ENCODE measurements around the gene CALML4.
"Not testable (repeated sequence)": the region's sequence is repeated elsewhere in the genome, so short reads cannot be mapped to it uniquely, and the experiment has no call there.

Gene CALML4

GRCh38 chr15:68172037-68172436 is 33.1 kb downstream of the CALML4 start:
- not testable (repeated sequence) for H3K4me3 ChIP-seq (ENCODE audit: low read depth, low read length); H3K36me3 ChIP-seq (ENCODE audit: insufficient read depth, low read length); H3K4me1 ChIP-seq (ENCODE audit: control insufficient read depth, insufficient read depth, low read length, unreplicated experiment); H3K27ac ChIP-seq (ENCODE audit: low read depth, low read length); H3K27me3 ChIP-seq (ENCODE audit: insufficient read depth, low read length); H3K79me2 ChIP-seq (ENCODE audit: control insufficient read depth, insufficient read depth, low read length, unreplicated experiment); H2AFZ ChIP-seq (ENCODE audit: low read length, unreplicated experiment)

- Histone ChIP-seq H3K4me3 (ENCODE audit: low read depth, low read length) (no peak overlapping the region), H2AFZ (ENCODE audit: low read length, unreplicated experiment) (no peak overlapping the region), H3K27me3 (ENCODE audit: insufficient read depth, low read length) (no peaks in the 10 kb centered on the region), H3K79me2 (ENCODE audit: control insufficient read depth, insufficient read depth, low read length, unreplicated experiment) (no peaks in the 10 kb centered on the region), H3K4me1 (ENCODE audit: control insufficient read depth, insufficient read depth, low read length, unreplicated experiment) (no peaks in the 10 kb centered on the region), H3K27ac (ENCODE audit: low read depth, low read length) (no peak overlapping the region), H3K36me3 (ENCODE audit: insufficient read depth, low read length) (peaks cover 3% of the 10 kb centered on the region; the same call in 1 of the 2 replicates)
Measured at GRCh38 chr15:68166847-68167246, 38.3 kb downstream of the CALML4 start.

- Histone ChIP-seq H3K79me2 (ENCODE audit: control insufficient read depth, insufficient read depth, low read length, unreplicated experiment) (no peaks in the 10 kb centered on the region), H3K27me3 (ENCODE audit: insufficient read depth, low read length) (no peaks in the 10 kb centered on the region), H3K36me3 (ENCODE audit: insufficient read depth, low read length) (peaks cover 17% of the 10 kb centered on the region), H3K4me1 (ENCODE audit: control insufficient read depth, insufficient read depth, low read length, unreplicated experiment) (no peaks in the 10 kb centered on the region), H2AFZ (ENCODE audit: low read length, unreplicated experiment) (no peak overlapping the region), H3K4me3 (ENCODE audit: low read depth, low read length) (no peak overlapping the region), H3K27ac (ENCODE audit: low read depth, low read length) (no peak overlapping the region)
Measured at GRCh38 chr15:68163191-68163590, 41.9 kb downstream of the CALML4 start.

- H3K27me3 ChIP-seq (ENCODE audit: insufficient read depth, low read length): no peaks in the 10 kb centered on the region
- no peaks in the 10 kb centered on the region for H3K4me1 ChIP-seq (ENCODE audit: control insufficient read depth, insufficient read depth, low read length, unreplicated experiment)
- H3K36me3 ChIP-seq (ENCODE audit: insufficient read depth, low read length): peaks cover 17% of the 10 kb centered on the region
- H3K79me2 ChIP-seq (ENCODE audit: control insufficient read depth, insufficient read depth, low read length, unreplicated experiment): no peaks in the 10 kb centered on the region
- H2AFZ ChIP-seq (ENCODE audit: low read length, unreplicated experiment): no peak overlapping the region
- no peak overlapping the region for H3K27ac ChIP-seq (ENCODE audit: low read depth, low read length)
- H3K4me3 ChIP-seq (ENCODE audit: low read depth, low read length): no peak overlapping the region
Measured at GRCh38 chr15:68158046-68158628, 47.0 kb downstream of the CALML4 start.

DNA sequence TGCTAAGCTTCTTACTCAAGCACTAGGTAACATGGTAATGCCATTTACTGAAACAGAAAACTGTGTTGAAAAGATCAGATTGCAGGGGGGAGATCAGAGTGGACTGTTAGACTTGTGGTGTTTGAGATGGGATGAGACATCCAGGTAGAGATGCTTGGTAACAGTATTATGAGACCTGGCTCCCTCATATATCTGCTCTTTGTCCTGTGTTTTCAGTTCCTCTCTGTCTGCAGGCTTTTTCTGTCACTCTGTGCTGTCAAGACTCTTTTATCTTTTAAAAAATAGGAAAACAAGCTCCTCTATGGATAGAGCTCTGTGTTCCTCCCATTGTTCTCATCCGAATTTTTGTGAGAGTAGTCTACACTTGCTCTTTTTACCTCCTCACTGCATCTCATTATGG is 48.1 kb downstream of the CALML4 start:
- Histone ChIP-seq H2AFZ (ENCODE audit: low read length, unreplicated experiment) (no peak overlapping the region), H3K79me2 (ENCODE audit: control insufficient read depth, insufficient read depth, low read length, unreplicated experiment) (no peaks in the 10 kb centered on the region), H3K4me1 (ENCODE audit: control insufficient read depth, insufficient read depth, low read length, unreplicated experiment) (peaks cover 5% of the 10 kb centered on the region), H3K4me3 (ENCODE audit: low read depth, low read length) (no peak overlapping the region), H3K27ac (ENCODE audit: low read depth, low read length) (no peak overlapping the region), H3K36me3 (ENCODE audit: insufficient read depth, low read length) (peaks cover 17% of the 10 kb centered on the region), H3K27me3 (ENCODE audit: insufficient read depth, low read length) (no peaks in the 10 kb centered on the region)

- H3K27me3 ChIP-seq (ENCODE audit: insufficient read depth, low read length): no peaks in the 10 kb centered on the region
- H3K27ac ChIP-seq (ENCODE audit: low read depth, low read length): no peak overlapping the region
- H2AFZ ChIP-seq (ENCODE audit: low read length, unreplicated experiment): no peak overlapping the region
- no peak overlapping the region for H3K4me3 ChIP-seq (ENCODE audit: low read depth, low read length)
- H3K4me1 ChIP-seq (ENCODE audit: control insufficient read depth, insufficient read depth, low read length, unreplicated experiment): peaks cover 6% of the 10 kb centered on the region
- peaks cover 5% of the 10 kb centered on the region for H3K36me3 ChIP-seq (ENCODE audit: insufficient read depth, low read length)
- no peaks in the 10 kb centered on the region for H3K79me2 ChIP-seq (ENCODE audit: control insufficient read depth, insufficient read depth, low read length, unreplicated experiment)
Measured at GRCh38 chr15:68154923-68155559, 50.1 kb downstream of the CALML4 start.

DNA sequence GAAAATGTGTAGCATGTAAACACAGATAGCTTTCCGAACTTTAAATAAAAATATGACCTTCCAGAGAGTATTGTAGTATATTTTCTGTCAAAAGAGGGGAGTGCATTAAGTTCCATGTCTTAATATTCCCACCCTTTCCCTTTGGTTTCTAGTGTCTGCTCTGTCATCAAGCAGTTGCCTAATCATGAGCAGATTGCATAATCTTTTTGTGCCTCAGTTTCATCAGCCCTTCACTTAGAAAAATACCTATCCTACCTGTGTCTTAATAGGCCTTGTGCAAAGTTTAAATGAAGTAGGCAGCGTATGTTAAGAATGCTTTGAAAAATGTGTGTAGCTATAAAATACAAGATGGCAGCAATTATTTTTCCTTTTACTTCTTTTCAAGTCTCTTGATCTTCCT is 52.8 kb downstream of the CALML4 start:
- Histone ChIP-seq H3K27ac (ENCODE audit: low read depth, low read length) (no peak overlapping the region), H3K4me1 (ENCODE audit: control insufficient read depth, insufficient read depth, low read length, unreplicated experiment) (peaks cover 12% of the 10 kb centered on the region), H3K4me3 (ENCODE audit: low read depth, low read length) (no peak overlapping the region), H3K36me3 (ENCODE audit: insufficient read depth, low read length) (peaks cover 4% of the 10 kb centered on the region; the same call in 1 of the 2 replicates), H2AFZ (ENCODE audit: low read length, unreplicated experiment) (no peak overlapping the region), H3K79me2 (ENCODE audit: control insufficient read depth, insufficient read depth, low read length, unreplicated experiment) (peaks cover 4% of the 10 kb centered on the region), H3K27me3 (ENCODE audit: insufficient read depth, low read length) (no peaks in the 10 kb centered on the region)

GRCh38 chr15:68151277-68151676 is 53.9 kb downstream of the CALML4 start:
- Histone ChIP-seq H3K4me1 (ENCODE audit: control insufficient read depth, insufficient read depth, low read length, unreplicated experiment) (peaks cover 12% of the 10 kb centered on the region), H2AFZ (ENCODE audit: low read length, unreplicated experiment) (no peak overlapping the region), H3K79me2 (ENCODE audit: control insufficient read depth, insufficient read depth, low read length, unreplicated experiment) (peaks cover 4% of the 10 kb centered on the region), H3K36me3 (ENCODE audit: insufficient read depth, low read length) (peaks cover 12% of the 10 kb centered on the region), H3K27me3 (ENCODE audit: insufficient read depth, low read length) (no peaks in the 10 kb centered on the region), H3K4me3 (ENCODE audit: low read depth, low read length) (no peak overlapping the region), H3K27ac (ENCODE audit: low read depth, low read length) (no peak overlapping the region)

DNA sequence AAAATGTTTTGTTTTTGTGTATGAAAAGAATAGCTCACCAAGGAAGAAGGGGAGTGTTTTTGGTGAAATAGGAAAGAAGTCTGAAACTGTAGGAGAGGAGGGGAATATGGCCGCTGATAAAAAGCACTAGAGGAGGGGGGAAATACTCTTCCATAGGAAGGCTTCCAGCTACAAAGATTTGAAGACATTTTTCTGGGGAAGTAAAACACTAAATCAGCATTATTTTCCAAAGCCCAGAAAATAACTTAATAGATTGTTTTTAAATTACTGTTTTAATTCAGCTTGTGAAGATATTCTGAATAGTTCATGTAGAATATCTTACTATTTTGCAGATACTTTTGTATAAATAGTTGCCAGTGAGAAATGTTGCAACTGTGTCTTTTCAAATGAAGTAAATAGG is 54.9 kb downstream of the CALML4 start:
- Histone ChIP-seq H2AFZ (ENCODE audit: low read length, unreplicated experiment) (no peak overlapping the region), H3K27me3 (ENCODE audit: insufficient read depth, low read length) (no peaks in the 10 kb centered on the region), H3K4me3 (ENCODE audit: low read depth, low read length) (no peak overlapping the region), H3K36me3 (ENCODE audit: insufficient read depth, low read length) (peaks cover 8% of the 10 kb centered on the region; the same call in 1 of the 2 replicates), H3K79me2 (ENCODE audit: control insufficient read depth, insufficient read depth, low read length, unreplicated experiment) (peaks cover 4% of the 10 kb centered on the region), H3K27ac (ENCODE audit: low read depth, low read length) (no peak overlapping the region), H3K4me1 (ENCODE audit: control insufficient read depth, insufficient read depth, low read length, unreplicated experiment) (peaks cover 21% of the 10 kb centered on the region)

GRCh38 chr15:68149059-68149458 is 56.1 kb downstream of the CALML4 start:
- H3K36me3 ChIP-seq (ENCODE audit: insufficient read depth, low read length): peaks cover 8% of the 10 kb centered on the region; the same call in 1 of the 2 replicates
- H3K79me2 ChIP-seq (ENCODE audit: control insufficient read depth, insufficient read depth, low read length, unreplicated experiment): peaks cover 4% of the 10 kb centered on the region
- H3K4me3 ChIP-seq (ENCODE audit: low read depth, low read length): no peak overlapping the region
- no peak overlapping the region for H2AFZ ChIP-seq (ENCODE audit: low read length, unreplicated experiment)
- peaks cover 22% of the 10 kb centered on the region for H3K4me1 ChIP-seq (ENCODE audit: control insufficient read depth, insufficient read depth, low read length, unreplicated experiment)
- H3K27me3 ChIP-seq (ENCODE audit: insufficient read depth, low read length): no peaks in the 10 kb centered on the region
- 0 out of 2 replicates have a peak overlapping the region, but pooled peaks have one; percentile 17 for H3K27ac ChIP-seq (ENCODE audit: low read depth, low read length)

GRCh38 chr15:68148039-68148438 is 57.1 kb downstream of the CALML4 start:
- Histone ChIP-seq H3K27me3 (ENCODE audit: insufficient read depth, low read length) (no peaks in the 10 kb centered on the region), H3K4me3 (ENCODE audit: low read depth, low read length) (no peak overlapping the region), H2AFZ (ENCODE audit: low read length, unreplicated experiment) (no peak overlapping the region), H3K36me3 (ENCODE audit: insufficient read depth, low read length) (peaks cover 8% of the 10 kb centered on the region; the same call in 1 of the 2 replicates), H3K27ac (ENCODE audit: low read depth, low read length) (no peak overlapping the region), H3K79me2 (ENCODE audit: control insufficient read depth, insufficient read depth, low read length, unreplicated experiment) (peaks cover 4% of the 10 kb centered on the region), H3K4me1 (ENCODE audit: control insufficient read depth, insufficient read depth, low read length, unreplicated experiment) (peaks cover 22% of the 10 kb centered on the region)

Measured in ACC112 (cell line).